Cardiac muscle cell (in vitro differentiated cells and primary cell): Measurements from ENCODE around the gene BPHL. TPM values are rescaled to one million over a fixed set of nuclear protein-coding genes. Genes with fewer than 3 reads are reported as not detected.
A peak's percentile ranks its signal among the peaks of the same experiment; 100 is the strongest.
"Not testable (repeated sequence)": the region's sequence is repeated elsewhere in the genome, so short reads cannot be mapped to it uniquely, and the experiment has no call there.

Source experiments
- DNase-seq, 2 donors: peaks; one replicate each; pipeline versions ENCODE4 v3.0.0 to v3.0.0-alpha.2; 2010 to 2017; ENCODE audit warnings: low read depth in 1 of 2, low spot score in 1 of 2
- H3K27ac ChIP-seq: fragments of 200-600 bp; sonication (generic); 2 replicates; pipeline ENCODE4 v1.5.1; 2016
- H3K27me3 ChIP-seq: fragments of 200-600 bp; sonication (generic); 2 replicates; pipeline ENCODE4 v1.6.0; 2016; ENCODE audit warnings: control low read depth
- H3K36me3 ChIP-seq: fragments of 200-600 bp; sonication (generic); 2 replicates; pipeline ENCODE4 v1.5.1; 2016; ENCODE audit warnings: control low read depth
- H3K4me1 ChIP-seq: fragments of 200-600 bp; sonication (generic); 2 replicates; pipeline ENCODE4 v1.8.1; 2017; ENCODE audit warnings: low read depth, mild to moderate bottlenecking, mixed run types
- H3K4me3 ChIP-seq: fragments of 200-600 bp; sonication (generic); 2 replicates; pipeline ENCODE4 v1.5.1; 2016; ENCODE audit warnings: mild to moderate bottlenecking
- H3K9me3 ChIP-seq: fragments of 200-600 bp; sonication (generic); 2 replicates; pipeline ENCODE4 v1.5.1; 2017; ENCODE audit warnings: low read depth, mild to moderate bottlenecking, control low read depth
- polyA plus RNA-seq: library from polyadenylated mRNA; unstranded; fragments of >200 nt; fragmentation: Nextera tagmentation; extraction: Ambion mirVana; gene quantifications from 2 replicates; pipeline ENCODE4 v1.2.1, GENCODE V29; 2016
- total RNA-seq: library from RNA; depleted of rRNA; stranded (reverse); fragments of >200 nt; gene quantifications from 2 replicates; pipeline ENCODE4 v1.2.3, GENCODE V29; 2016
- TF ChIP-seq, protein P1 (sequence below): IDR thresholded peaks from 2 replicates; pipeline ENCODE4 v1.5.1; 2012; ENCODE audit warnings: low read depth, mild to moderate bottlenecking, low read length

Gene BPHL
- total and polyA plus RNA-seq, 2 experiments from 2014 or later, result 27.2 to 72.2 TPM

GRCh38 chr6:3143158-3143557 is 24.6 kb downstream of the BPHL start:
- Histone ChIP-seq H3K4me1 (no peaks in the 10 kb centered on the region), H3K36me3 (peaks cover 46% of the 10 kb centered on the region), H3K9me3 (no peaks in the 10 kb centered on the region), H3K27ac (no peak overlapping the region), H3K4me3 (no peak overlapping the region), H3K27me3 (no peaks in the 10 kb centered on the region)
- TF ChIP-seq, protein P1, sequence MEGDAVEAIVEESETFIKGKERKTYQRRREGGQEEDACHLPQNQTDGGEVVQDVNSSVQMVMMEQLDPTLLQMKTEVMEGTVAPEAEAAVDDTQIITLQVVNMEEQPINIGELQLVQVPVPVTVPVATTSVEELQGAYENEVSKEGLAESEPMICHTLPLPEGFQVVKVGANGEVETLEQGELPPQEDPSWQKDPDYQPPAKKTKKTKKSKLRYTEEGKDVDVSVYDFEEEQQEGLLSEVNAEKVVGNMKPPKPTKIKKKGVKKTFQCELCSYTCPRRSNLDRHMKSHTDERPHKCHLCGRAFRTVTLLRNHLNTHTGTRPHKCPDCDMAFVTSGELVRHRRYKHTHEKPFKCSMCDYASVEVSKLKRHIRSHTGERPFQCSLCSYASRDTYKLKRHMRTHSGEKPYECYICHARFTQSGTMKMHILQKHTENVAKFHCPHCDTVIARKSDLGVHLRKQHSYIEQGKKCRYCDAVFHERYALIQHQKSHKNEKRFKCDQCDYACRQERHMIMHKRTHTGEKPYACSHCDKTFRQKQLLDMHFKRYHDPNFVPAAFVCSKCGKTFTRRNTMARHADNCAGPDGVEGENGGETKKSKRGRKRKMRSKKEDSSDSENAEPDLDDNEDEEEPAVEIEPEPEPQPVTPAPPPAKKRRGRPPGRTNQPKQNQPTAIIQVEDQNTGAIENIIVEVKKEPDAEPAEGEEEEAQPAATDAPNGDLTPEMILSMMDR, result no peak
- DNase-seq, result no peak

DNA sequence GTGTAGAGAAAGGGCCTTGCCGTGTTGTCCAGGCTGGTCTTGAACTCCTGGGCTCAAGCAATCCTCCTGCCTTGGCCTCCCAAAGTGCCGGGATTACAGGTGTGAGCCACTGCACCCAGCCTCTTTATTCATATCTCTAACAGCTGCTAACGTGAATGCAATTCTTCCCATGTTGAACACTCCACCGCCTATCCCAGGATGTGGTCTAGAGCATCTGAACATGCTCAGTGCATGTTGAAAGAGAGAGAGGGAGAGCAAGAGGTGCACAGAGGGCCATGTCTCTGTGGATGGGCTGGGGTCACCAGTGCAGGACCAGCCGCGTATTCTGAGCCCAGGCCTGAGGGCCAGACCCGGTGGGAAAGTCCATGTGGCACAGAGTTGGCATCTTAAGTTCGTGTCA is 26.1 kb downstream of the BPHL start:
- no peak overlapping the region for H3K27ac ChIP-seq
- no peaks in the 10 kb centered on the region for H3K27me3 ChIP-seq
- peaks cover 38% of the 10 kb centered on the region for H3K36me3 ChIP-seq
- no peaks in the 10 kb centered on the region for H3K4me1 ChIP-seq
- no peaks in the 10 kb centered on the region for H3K9me3 ChIP-seq
- no peak overlapping the region for H3K4me3 ChIP-seq
- TF ChIP-seq, protein P1, result no peak
- DNase-seq, result no peak

GRCh38 chr6:3147914-3148757 is 29.6 kb downstream of the BPHL start:
- no peaks in the 10 kb centered on the region for H3K4me1 ChIP-seq
- H3K27me3 ChIP-seq, result no peaks in the 10 kb centered on the region
- H3K9me3 ChIP-seq, result no peaks in the 10 kb centered on the region
- no peak for DNase-seq
- H3K36me3 ChIP-seq, result peaks cover 5% of the 10 kb centered on the region
- TF ChIP-seq, protein P1, result no peak
- no peak overlapping the region for H3K4me3 ChIP-seq
- H3K27ac ChIP-seq, result no peak overlapping the region

GRCh38 chr6:3151691-3152090 is 33.2 kb downstream of the BPHL start:
- no peak for DNase-seq
- H3K4me3 ChIP-seq, result no peak overlapping the region
- no peaks in the 10 kb centered on the region for H3K27me3 ChIP-seq
- H3K27ac ChIP-seq, result no peak overlapping the region
- H3K4me1 ChIP-seq, result no peaks in the 10 kb centered on the region
- no peaks in the 10 kb centered on the region for H3K9me3 ChIP-seq
- H3K36me3 ChIP-seq, result peaks cover 8% of the 10 kb centered on the region
- TF ChIP-seq, protein P1, result no peak

GRCh38 chr6:3152689-3153088 is 34.2 kb downstream of the BPHL start:
- Histone ChIP-seq H3K9me3 (no peaks in the 10 kb centered on the region), H3K4me1 (no peaks in the 10 kb centered on the region), H3K27me3 (no peaks in the 10 kb centered on the region), H3K4me3 (no peak overlapping the region), H3K27ac (no peak overlapping the region), H3K36me3 (peaks cover 6% of the 10 kb centered on the region)
- no peak for DNase-seq
- TF ChIP-seq, protein P1, result no peak

GRCh38 chr6:3155416-3155815 is 36.9 kb downstream of the BPHL start:
- not testable (repeated sequence) for H3K4me3 ChIP-seq, H3K36me3 ChIP-seq, H3K4me1 ChIP-seq, H3K9me3 ChIP-seq, DNase-seq, H3K27ac ChIP-seq, H3K27me3 ChIP-seq

DNA sequence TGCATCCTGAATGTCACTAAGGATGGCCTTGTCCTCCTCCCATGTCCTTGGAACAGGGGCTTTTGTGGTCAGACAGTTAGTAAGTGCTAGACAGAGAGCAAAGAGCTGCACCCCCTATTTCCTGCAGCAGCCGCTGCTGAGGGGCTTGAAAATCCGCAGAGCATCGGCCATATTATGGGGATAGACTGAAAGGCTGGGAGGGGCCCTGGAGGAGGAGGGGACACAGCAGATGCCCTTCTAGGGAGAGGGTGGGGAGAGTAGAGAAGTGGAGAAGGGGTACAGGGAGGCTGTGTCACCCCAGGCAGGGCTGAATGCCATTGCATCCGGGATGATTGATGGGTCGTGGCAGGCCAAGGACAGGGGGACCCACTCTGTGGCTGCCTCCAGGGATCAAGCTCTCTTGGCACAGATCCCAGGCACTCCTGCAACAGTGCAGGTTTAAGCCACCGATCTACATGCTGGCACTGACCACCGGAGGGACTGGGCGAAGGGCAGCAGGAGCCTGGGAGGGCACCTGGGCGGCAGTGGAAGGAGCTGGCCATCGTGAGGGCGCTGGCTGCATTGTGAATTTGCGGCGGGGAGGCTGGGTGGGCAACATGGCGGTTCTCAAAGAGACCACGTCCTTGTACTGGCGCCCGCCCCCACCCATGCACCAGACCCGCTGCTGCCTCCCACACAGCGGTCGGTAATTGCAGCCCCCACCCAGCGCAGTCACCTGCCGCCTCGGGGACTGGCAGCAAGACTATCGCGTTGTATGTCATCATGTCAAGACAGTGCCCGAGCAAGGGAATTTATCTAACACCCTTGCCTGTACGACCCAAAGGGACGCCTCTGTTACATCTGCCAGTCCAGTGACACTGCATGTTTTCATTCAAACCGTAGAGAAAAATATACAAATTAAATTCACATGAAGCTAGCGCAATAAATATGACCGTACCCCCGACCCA is 37.9 kb downstream of the BPHL start:
- not testable (repeated sequence) for H3K4me1 ChIP-seq
- peak; percentile 7 to 14 for DNase-seq

More for the DNA sequence above, 37.9 kb downstream of the BPHL start:
- peak overlapping the region; percentile 90 for H3K4me3 ChIP-seq
- not testable (repeated sequence) for H3K27ac ChIP-seq, H3K36me3 ChIP-seq, H3K9me3 ChIP-seq, H3K27me3 ChIP-seq
